CD4-positive, alpha-beta T cell treated with Interleukin-1 beta for 1 hour (primary cell): ENCODE results near the gene BCOR.

Experiments
- DNase-seq, 2 donors: peaks; one replicate each; pipeline ENCODE4 v3.0.0-alpha.2; 2020 to 2022

BCOR gene

GRCh38 chrX:40061871-40062524 is 35.8 kb downstream of the BCOR start:
- peak; percentile 8 to 13 for DNase-seq

GRCh38 chrX:40061005-40061404 is 36.8 kb downstream of the BCOR start:
- no peak for DNase-seq

GRCh38 chrX:40060356-40060845 is 37.4 kb downstream of the BCOR start:
- no peak for DNase-seq

GRCh38 chrX:40058719-40059118 is 39.0 kb downstream of the BCOR start:
- DNase-seq: no peak

- no peak for DNase-seq
These were observed 40.4 kb downstream of the BCOR start for GRCh38 chrX:40057405-40057804.

GRCh38 chrX:40056420-40056819 is 41.3 kb downstream of the BCOR start:
- DNase-seq: no peak

GRCh38 chrX:40055495-40055894 is 42.3 kb downstream of the BCOR start:
- DNase-seq: no peak

GRCh38 chrX:40054793-40055192 is 43.0 kb downstream of the BCOR start:
- no peak for DNase-seq

GRCh38 chrX:40050532-40050931 is 47.2 kb downstream of the BCOR start:
- no peak for DNase-seq

- DNase-seq: no peak
These were observed 48.6 kb downstream of the BCOR start for GRCh38 chrX:40049084-40049641.

- DNase-seq: no peak
These were observed 50.3 kb downstream of the BCOR start for GRCh38 chrX:40047485-40047884.

- DNase-seq: no peak
These were observed 53.9 kb downstream of the BCOR start for GRCh38 chrX:40043895-40044294.

- no peak for DNase-seq
These were observed 55.8 kb downstream of the BCOR start for GRCh38 chrX:40041915-40042314.

GRCh38 chrX:40040686-40041461 is 56.9 kb downstream of the BCOR start:
- no peak for DNase-seq

- DNase-seq: no peak
These were observed 57.9 kb downstream of the BCOR start for GRCh38 chrX:40039887-40040286.

- no peak for DNase-seq
These were observed 60.4 kb downstream of the BCOR start for GRCh38 chrX:40037367-40037766.

- no peak for DNase-seq
These were observed 62.0 kb downstream of the BCOR start for GRCh38 chrX:40035726-40036125.

GRCh38 chrX:40031911-40032310 is 65.8 kb downstream of the BCOR start:
- DNase-seq: no peak

- DNase-seq: no peak
These were observed 67.6 kb downstream of the BCOR start for GRCh38 chrX:40030205-40030604.

- DNase-seq: no peak
These were observed 75.3 kb downstream of the BCOR start for GRCh38 chrX:40022421-40022820.

- no peak for DNase-seq
These were observed 76.1 kb downstream of the BCOR start for GRCh38 chrX:40021647-40022046.

- no peak for DNase-seq
These were observed 78.2 kb downstream of the BCOR start for GRCh38 chrX:40019541-40019940.

GRCh38 chrX:40018041-40018440 is 79.7 kb downstream of the BCOR start:
- DNase-seq: no peak

- DNase-seq: no peak
These were observed 81.0 kb downstream of the BCOR start for GRCh38 chrX:40016749-40017148.
